Mesothelial cell of epicardium (in vitro differentiated cells): ENCODE data around the gene ARPC5. TPM values are rescaled to one million over a fixed set of nuclear protein-coding genes. Genes with fewer than 3 reads are reported as not detected.
A peak's percentile ranks its signal among the peaks of the same experiment; 100 is the strongest.

Experiments
- DNase-seq, 2 experiments: peaks; one replicate each; pipeline ENCODE4 v3.0.0; 2021; ENCODE audit warnings: low spot score in 2 of 2; ENCODE audit not compliant: unreplicated experiment in 2 of 2
- H3K27ac Mint-ChIP-seq: 2 replicates; pipeline ENCODE4 v1.8.0; 2021; ENCODE audit warnings: mixed read lengths
- H3K27me3 Mint-ChIP-seq: 2 replicates; pipeline ENCODE4 v1.8.0; 2021; ENCODE audit warnings: low read depth, mixed read lengths
- H3K36me3 Mint-ChIP-seq: 2 replicates; pipeline ENCODE4 v1.8.0; 2021; ENCODE audit warnings: mixed read lengths
- H3K4me1 Mint-ChIP-seq: 2 replicates; pipeline ENCODE4 v1.8.0; 2021; ENCODE audit warnings: mixed read lengths
- H3K4me3 Mint-ChIP-seq: 2 replicates; pipeline ENCODE4 v1.8.0; 2021; ENCODE audit warnings: mild to moderate bottlenecking, moderate library complexity, mixed read lengths
- H3K9me3 Mint-ChIP-seq: 2 replicates; pipeline ENCODE4 v1.8.0; 2021; ENCODE audit warnings: mixed read lengths
- total RNA-seq: library from RNA; stranded (reverse); gene quantifications from 3 replicates; pipeline ENCODE4 v1.2.1, GENCODE V29; 2021
- TF ChIP-seq, protein P1 (sequence below): fragments of 200-600 bp; sonication (generic); IDR thresholded peaks from one replicate; pipeline ENCODE4 v1.5.0; 2021; ENCODE audit warnings: antibody characterized with exemption; ENCODE audit not compliant: unreplicated experiment

The ARPC5 gene
- total RNA-seq, 1 donor from 2014 or later, result 73.9 TPM

DNA sequence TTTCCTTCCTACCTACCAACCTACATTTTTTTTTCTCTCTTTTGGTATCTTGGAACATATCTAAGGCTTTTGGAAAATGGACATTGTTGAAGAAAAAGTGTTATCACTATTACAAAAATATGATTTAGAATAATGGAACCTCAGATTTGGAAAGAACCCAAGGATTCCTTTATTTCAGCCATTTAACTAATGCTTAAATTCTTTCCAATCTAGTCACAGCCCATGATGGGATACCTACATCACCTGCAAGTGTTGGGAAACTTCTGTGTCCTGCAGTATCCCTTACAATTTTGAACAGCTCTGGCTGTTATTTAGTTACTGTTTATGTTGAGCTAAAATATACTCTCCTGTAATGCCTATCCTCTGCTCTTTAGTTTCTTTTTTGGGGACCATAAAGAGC is 39.8 kb upstream of the ARPC5 start:
- no peak for DNase-seq
- TF ChIP-seq, protein P1, sequence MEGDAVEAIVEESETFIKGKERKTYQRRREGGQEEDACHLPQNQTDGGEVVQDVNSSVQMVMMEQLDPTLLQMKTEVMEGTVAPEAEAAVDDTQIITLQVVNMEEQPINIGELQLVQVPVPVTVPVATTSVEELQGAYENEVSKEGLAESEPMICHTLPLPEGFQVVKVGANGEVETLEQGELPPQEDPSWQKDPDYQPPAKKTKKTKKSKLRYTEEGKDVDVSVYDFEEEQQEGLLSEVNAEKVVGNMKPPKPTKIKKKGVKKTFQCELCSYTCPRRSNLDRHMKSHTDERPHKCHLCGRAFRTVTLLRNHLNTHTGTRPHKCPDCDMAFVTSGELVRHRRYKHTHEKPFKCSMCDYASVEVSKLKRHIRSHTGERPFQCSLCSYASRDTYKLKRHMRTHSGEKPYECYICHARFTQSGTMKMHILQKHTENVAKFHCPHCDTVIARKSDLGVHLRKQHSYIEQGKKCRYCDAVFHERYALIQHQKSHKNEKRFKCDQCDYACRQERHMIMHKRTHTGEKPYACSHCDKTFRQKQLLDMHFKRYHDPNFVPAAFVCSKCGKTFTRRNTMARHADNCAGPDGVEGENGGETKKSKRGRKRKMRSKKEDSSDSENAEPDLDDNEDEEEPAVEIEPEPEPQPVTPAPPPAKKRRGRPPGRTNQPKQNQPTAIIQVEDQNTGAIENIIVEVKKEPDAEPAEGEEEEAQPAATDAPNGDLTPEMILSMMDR, result no peak
- no peak overlapping the region for H3K27ac Mint-ChIP-seq
- no peak overlapping the region for H3K4me3 Mint-ChIP-seq
- no peaks in the 10 kb centered on the region for H3K27me3 Mint-ChIP-seq
- peaks cover 19% of the 10 kb centered on the region for H3K4me1 Mint-ChIP-seq
- H3K36me3 Mint-ChIP-seq, result peaks cover 8% of the 10 kb centered on the region
- H3K9me3 Mint-ChIP-seq, result peaks cover 18% of the 10 kb centered on the region

DNA sequence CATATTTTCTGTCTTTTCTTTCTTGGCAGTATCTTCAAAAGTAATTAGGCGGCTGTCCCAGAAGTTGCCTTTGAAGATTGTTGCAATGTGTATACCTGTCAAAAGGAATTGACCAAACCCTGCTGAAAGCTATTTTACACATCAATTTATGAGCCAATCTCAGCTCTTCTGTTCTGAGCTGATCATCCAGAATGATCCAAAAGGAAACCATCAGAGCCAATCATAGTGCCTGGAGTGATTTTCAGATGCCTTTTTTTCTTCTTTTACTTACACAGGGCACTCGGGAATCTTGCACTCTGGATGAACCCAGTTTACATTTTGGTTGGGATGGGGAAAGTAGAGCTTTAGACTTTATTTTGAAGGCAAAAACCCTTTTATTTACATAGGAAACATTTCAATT is 39.3 kb upstream of the ARPC5 start:
- Mint-ChIP-seq H3K9me3 (peaks cover 15% of the 10 kb centered on the region), H3K4me1 (peaks cover 19% of the 10 kb centered on the region)

DNA sequence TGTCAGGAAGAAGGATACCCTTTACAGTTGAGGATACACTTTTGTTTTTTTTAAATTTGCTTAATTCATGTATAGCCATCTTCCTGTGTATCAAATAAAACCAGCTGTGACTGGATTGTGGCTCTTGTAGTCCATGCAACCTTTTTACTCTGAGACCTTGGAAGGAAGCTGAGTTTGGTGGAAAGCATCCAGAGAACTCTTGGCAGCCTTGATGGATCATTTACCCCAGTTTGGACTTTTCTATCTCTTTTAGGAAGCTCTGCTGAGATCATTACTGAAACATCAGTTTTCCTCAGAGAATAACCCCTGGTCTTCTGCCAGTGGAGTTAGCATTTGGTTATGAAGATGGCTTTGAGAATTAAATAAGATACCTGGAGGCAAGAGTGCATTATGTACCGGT is 38.8 kb upstream of the ARPC5 start:
- H3K36me3 Mint-ChIP-seq, result peaks cover 9% of the 10 kb centered on the region
- no peaks in the 10 kb centered on the region for H3K27me3 Mint-ChIP-seq
- peaks cover 19% of the 10 kb centered on the region for H3K4me1 Mint-ChIP-seq
- H3K9me3 Mint-ChIP-seq, result peaks cover 16% of the 10 kb centered on the region
- H3K4me3 Mint-ChIP-seq, result no peak overlapping the region
- H3K27ac Mint-ChIP-seq, result no peak overlapping the region
- DNase-seq, result no peak
- TF ChIP-seq, protein P1, result no peak

More for the DNA sequence above, 39.3 kb upstream of the ARPC5 start:
- Mint-ChIP-seq H3K36me3 (peaks cover 8% of the 10 kb centered on the region), H3K27ac (no peak overlapping the region), H3K4me3 (no peak overlapping the region), H3K27me3 (no peaks in the 10 kb centered on the region)
- TF ChIP-seq, protein P1, result no peak
- no peak for DNase-seq

DNA sequence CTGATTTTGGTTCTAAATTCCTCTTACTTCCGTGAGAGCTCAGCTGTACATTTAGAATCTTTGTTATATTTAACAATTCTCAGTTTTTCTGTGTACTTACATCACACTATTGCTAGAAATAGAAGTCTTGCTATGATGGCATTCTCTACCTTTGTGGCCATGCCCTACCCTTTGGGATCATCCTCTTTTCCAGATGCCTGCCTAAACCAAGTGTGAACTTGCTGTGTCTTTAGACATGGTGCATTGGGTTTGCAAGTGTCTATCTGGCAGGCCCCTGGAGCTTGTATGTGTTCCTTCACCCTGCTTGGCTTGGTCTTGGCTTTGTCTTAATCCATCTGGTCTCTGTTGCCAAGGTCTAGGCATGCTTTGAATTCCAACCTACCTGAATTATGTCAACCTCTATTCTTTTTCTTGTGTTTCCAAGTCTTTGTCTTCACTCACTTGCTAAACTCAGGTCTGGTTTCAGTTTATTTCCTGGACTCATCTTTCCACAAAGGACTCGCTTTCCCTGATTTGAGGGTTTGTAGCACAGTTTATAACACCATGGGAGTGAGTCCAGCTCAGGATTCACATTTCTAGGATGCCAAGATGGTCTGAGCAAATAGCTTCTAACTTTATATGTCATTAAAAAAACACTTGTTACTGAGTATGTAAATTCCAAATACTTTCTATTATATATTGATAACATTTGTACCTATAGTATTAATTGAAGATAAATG is 38.2 kb upstream of the ARPC5 start:
- Mint-ChIP-seq H3K9me3 (peaks cover 18% of the 10 kb centered on the region), H3K36me3 (peaks cover 11% of the 10 kb centered on the region), H3K27ac (no peak overlapping the region), H3K4me3 (no peak overlapping the region), H3K27me3 (no peaks in the 10 kb centered on the region), H3K4me1 (peaks cover 19% of the 10 kb centered on the region)
- no peak for DNase-seq
- TF ChIP-seq, protein P1, result no peak

DNA sequence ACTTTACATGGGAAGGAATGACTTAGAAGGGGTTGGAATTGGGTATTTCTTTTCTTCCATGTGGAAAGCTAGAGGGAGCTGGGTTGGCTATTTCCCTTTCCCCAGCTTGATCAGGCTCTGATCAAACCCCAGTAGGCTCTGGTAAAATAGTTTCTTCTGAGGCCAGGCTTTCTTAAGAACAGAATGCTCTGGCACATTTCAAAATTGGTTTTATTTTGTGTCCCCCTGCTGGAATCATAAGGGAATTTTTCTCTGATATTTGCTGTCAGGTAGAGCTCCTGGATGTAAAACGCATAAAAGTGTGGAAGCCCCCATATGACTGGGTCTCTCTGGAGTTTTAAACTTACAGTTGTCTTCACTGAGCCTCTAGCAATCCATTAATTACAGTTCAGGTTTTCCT is 34.6 kb upstream of the ARPC5 start:
- peaks cover 10% of the 10 kb centered on the region for H3K4me1 Mint-ChIP-seq
- no peak for DNase-seq
- H3K27ac Mint-ChIP-seq, result no peak overlapping the region
- peaks cover 11% of the 10 kb centered on the region for H3K36me3 Mint-ChIP-seq
- H3K27me3 Mint-ChIP-seq, result no peaks in the 10 kb centered on the region
- TF ChIP-seq, protein P1, result peak; percentile 61
- no peak overlapping the region for H3K4me3 Mint-ChIP-seq
- peaks cover 18% of the 10 kb centered on the region for H3K9me3 Mint-ChIP-seq
